Astrocyte (in vitro differentiated cells and primary cell): Measurements from ENCODE around the gene SNED1. TPM values are rescaled to one million over a fixed set of nuclear protein-coding genes. Genes with fewer than 3 reads are reported as not detected.

Experiments
- DNase-seq: peaks from one replicate; pipeline ENCODE4 v3.0.0-alpha.2; 2010; ENCODE audit warnings: low read depth
- FAIRE-seq: peaks from 2 replicates; lab custom pipeline; 2011; peaks lifted over from hg19 to GRCh38; lab: Jason Lieb, UNC
- H2AFZ ChIP-seq: 2 replicates; pipeline ENCODE4 v1.6.0; 2012; ENCODE audit warnings: low read depth, low read length, inconsistent platforms
- H3K27ac ChIP-seq: 2 replicates; pipeline ENCODE4 v1.5.1; 2011; ENCODE audit warnings: low read depth, low read length, inconsistent platforms
- H3K27me3 ChIP-seq: 2 replicates; pipeline ENCODE4 v1.6.0; 2011; ENCODE audit warnings: low read length, inconsistent platforms; ENCODE audit not compliant: insufficient read depth
- H3K36me3 ChIP-seq: 2 replicates; pipeline ENCODE4 v1.5.1; 2011; ENCODE audit warnings: low read length, inconsistent platforms; ENCODE audit not compliant: insufficient read depth
- H3K4me1 ChIP-seq: 2 replicates; pipeline ENCODE4 v1.5.1; 2011; ENCODE audit warnings: low read length, inconsistent platforms; ENCODE audit not compliant: insufficient read depth
- H3K4me2 ChIP-seq: 2 replicates; pipeline ENCODE4 v1.6.0; 2012; ENCODE audit warnings: low read length, inconsistent platforms
- H3K4me3 ChIP-seq: 2 replicates; pipeline ENCODE4 v1.5.1; 2011; ENCODE audit warnings: low read depth, mild to moderate bottlenecking, low read length, inconsistent platforms; ENCODE audit not compliant: insufficient read depth
- H3K79me2 ChIP-seq: 2 replicates; pipeline ENCODE4 v1.6.0; 2012; ENCODE audit warnings: mild to moderate bottlenecking, low read length, inconsistent platforms; ENCODE audit not compliant: insufficient read depth
- H3K9ac ChIP-seq: 2 replicates; pipeline ENCODE4 v1.6.0; 2012; ENCODE audit warnings: mild to moderate bottlenecking, low read length, inconsistent platforms
- H3K9me3 ChIP-seq: 2 replicates; pipeline ENCODE4 v1.5.1; 2012; ENCODE audit warnings: low read depth, mild to moderate bottlenecking, low read length, inconsistent platforms; ENCODE audit not compliant: insufficient read depth
- H4K20me1 ChIP-seq: 2 replicates; pipeline ENCODE4 v1.6.0; 2012; ENCODE audit warnings: low read length, inconsistent platforms; ENCODE audit not compliant: insufficient read depth
- H3K27ac Mint-ChIP-seq: one replicate; pipeline ENCODE4 v1.8.0; 2021; ENCODE audit warnings: mild to moderate bottlenecking, mixed read lengths; ENCODE audit not compliant: unreplicated experiment
- H3K27me3 Mint-ChIP-seq: one replicate; pipeline ENCODE4 v1.8.0; 2021; ENCODE audit warnings: low read depth, mixed read lengths; ENCODE audit not compliant: unreplicated experiment
- H3K36me3 Mint-ChIP-seq: one replicate; pipeline ENCODE4 v1.8.0; 2021; ENCODE audit warnings: low read depth, mixed read lengths; ENCODE audit not compliant: unreplicated experiment
- H3K4me1 Mint-ChIP-seq: one replicate; pipeline ENCODE4 v1.8.0; 2021; ENCODE audit warnings: low read depth, mixed read lengths; ENCODE audit not compliant: unreplicated experiment
- H3K4me3 Mint-ChIP-seq: one replicate; pipeline ENCODE4 v1.8.0; 2021; ENCODE audit warnings: mild to moderate bottlenecking, moderate library complexity, mixed read lengths; ENCODE audit not compliant: unreplicated experiment
- H3K9me3 Mint-ChIP-seq: one replicate; pipeline ENCODE4 v1.8.0; 2021; ENCODE audit warnings: mild to moderate bottlenecking, mixed read lengths; ENCODE audit not compliant: unreplicated experiment
- CTCF ChIP-seq: IDR thresholded peaks from 2 replicates; pipeline ENCODE4 v1.5.1; 2011; ENCODE audit warnings: low read depth, mild to moderate bottlenecking, inconsistent platforms, low read length, moderate library complexity; ENCODE audit not compliant: insufficient read depth
- EZH2 ChIP-seq: IDR thresholded peaks from 2 replicates; pipeline ENCODE4 v1.6.1; 2012; ENCODE audit warnings: mild to moderate bottlenecking, low read length, inconsistent platforms; ENCODE audit not compliant: insufficient read depth
- total RNA-seq: library from RNA; stranded (reverse); gene quantifications from 2 replicates; pipeline ENCODE4 v1.2.1, GENCODE V29; 2021

SNED1 gene
- total RNA-seq, 1 donor from 2014 or later, result 0.23 TPM

GRCh38 chr2:240957656-240958365 lies 40.6 kb upstream of the SNED1 start:
- Mint-ChIP-seq H3K4me3 (no peak overlapping the region), H3K4me1 (peaks cover 5% of the 10 kb centered on the region), H3K36me3 (no peaks in the 10 kb centered on the region), H3K27ac (no peak overlapping the region), H3K27me3 (peaks cover 19% of the 10 kb centered on the region), H3K9me3 (no peaks in the 10 kb centered on the region)
- DNase-seq (no peak), FAIRE-seq (no peak)
- Histone ChIP-seq H3K4me3 (no peak overlapping the region), H4K20me1 (no peaks in the 10 kb centered on the region), H3K4me1 (peaks cover 3% of the 10 kb centered on the region), H3K36me3 (no peaks in the 10 kb centered on the region), H3K9me3 (no peaks in the 10 kb centered on the region), H3K9ac (no peak overlapping the region), H3K27ac (no peak overlapping the region), H2AFZ (no peak overlapping the region), H3K79me2 (no peaks in the 10 kb centered on the region), H3K4me2 (no peak overlapping the region), H3K27me3 (peaks cover 15% of the 10 kb centered on the region)
- TF ChIP-seq EZH2 (no peak), CTCF (no peak)

GRCh38 chr2:240958366-240959213 lies 39.8 kb upstream of the SNED1 start:
- no peak overlapping the region for H3K4me3 Mint-ChIP-seq
- H3K4me2 ChIP-seq, result no peak overlapping the region
- H3K9ac ChIP-seq, result no peak overlapping the region
- H3K36me3 Mint-ChIP-seq, result no peaks in the 10 kb centered on the region
- peaks cover 3% of the 10 kb centered on the region for H3K4me1 ChIP-seq
- H3K27me3 ChIP-seq, result peaks cover 15% of the 10 kb centered on the region
- H3K27me3 Mint-ChIP-seq, result peaks cover 19% of the 10 kb centered on the region
- TF ChIP-seq CTCF (no peak), EZH2 (no peak)
- no peaks in the 10 kb centered on the region for H3K9me3 Mint-ChIP-seq
- no peak overlapping the region for H2AFZ ChIP-seq
- FAIRE-seq, result no peak
- H3K9me3 ChIP-seq, result no peaks in the 10 kb centered on the region
- no peak overlapping the region for H3K4me3 ChIP-seq
- DNase-seq, result no peak
- peaks cover 5% of the 10 kb centered on the region for H3K4me1 Mint-ChIP-seq
- H3K36me3 ChIP-seq, result no peaks in the 10 kb centered on the region
- H3K79me2 ChIP-seq, result no peaks in the 10 kb centered on the region
- H3K27ac Mint-ChIP-seq, result no peak overlapping the region
- H3K27ac ChIP-seq, result no peak overlapping the region
- H4K20me1 ChIP-seq, result no peaks in the 10 kb centered on the region
